ENCODE results near the gene NARS2.
"Not testable (repeated sequence)": the region's sequence is repeated elsewhere in the genome, so short reads cannot be mapped to it uniquely, and the experiment has no call there.

Gene NARS2

GRCh38 chr11:78540256-78540655 is 34.4 kb downstream of the NARS2 start:
- DNase-seq = no peak

- no peak for DNase-seq
Observed at GRCh38 chr11:78539506-78539905, 35.2 kb downstream of the NARS2 start.

GRCh38 chr11:78536933-78537332 is 37.7 kb downstream of the NARS2 start:
- DNase-seq = no peak

GRCh38 chr11:78535920-78536319 is 38.7 kb downstream of the NARS2 start:
- DNase-seq = no peak

DNA sequence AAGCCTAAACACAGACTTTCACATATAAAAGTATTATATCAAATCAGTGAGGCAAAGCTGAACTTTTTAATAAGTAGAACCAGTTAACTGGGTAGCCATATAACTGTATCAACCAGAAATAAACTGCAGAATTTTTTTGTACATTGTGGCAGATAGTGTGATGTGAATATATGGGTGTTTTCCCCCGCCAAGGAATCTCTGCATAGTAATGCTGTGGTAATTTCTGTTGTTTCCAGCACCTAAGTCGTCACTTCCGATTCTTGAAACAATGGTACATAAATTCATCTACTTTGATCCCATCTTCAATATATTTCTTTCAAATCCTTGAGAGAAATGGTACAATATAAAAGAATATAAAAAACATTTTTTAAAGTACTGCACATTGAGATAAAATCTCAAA is 39.6 kb downstream of the NARS2 start:
- no peak for DNase-seq

DNA sequence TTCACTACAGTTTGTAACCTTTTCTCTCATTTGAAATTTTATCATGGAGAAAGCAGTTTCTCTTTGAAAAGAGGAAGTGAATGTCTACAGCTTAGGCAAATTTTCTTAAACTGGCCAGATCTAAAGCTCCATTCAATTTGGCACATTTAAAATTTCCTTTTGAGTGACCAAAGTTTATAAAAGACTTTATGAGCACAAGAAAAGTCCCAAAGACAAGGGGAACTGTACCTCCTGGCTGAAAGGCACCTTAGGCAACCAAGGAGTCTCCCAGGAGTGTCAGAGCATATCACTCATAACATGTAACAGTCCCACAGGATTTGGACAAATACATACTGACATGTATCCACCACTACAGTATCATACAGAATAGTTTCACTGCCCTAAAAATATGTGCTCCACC is 41.3 kb downstream of the NARS2 start:
- DNase-seq = no peak

DNA sequence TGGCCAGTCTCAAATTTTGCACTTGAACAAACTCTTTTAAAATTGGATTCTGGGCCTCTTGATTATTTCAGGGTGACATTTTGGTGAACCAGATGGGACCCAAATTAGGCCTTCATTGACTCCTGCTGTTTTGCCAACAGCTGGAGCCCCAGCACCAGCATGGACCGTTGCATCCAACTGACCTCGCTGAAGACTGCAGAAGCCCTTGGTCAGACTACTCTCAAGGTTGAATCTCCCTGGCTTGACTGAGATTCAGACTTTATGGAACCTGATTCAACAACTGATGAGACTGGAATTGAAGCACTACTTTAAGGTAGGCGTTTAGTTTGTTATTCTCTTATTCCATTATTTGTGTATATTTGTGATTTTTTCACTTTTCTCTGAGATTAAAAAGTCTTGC is 41.7 kb downstream of the NARS2 start:
- no peak for DNase-seq

DNA sequence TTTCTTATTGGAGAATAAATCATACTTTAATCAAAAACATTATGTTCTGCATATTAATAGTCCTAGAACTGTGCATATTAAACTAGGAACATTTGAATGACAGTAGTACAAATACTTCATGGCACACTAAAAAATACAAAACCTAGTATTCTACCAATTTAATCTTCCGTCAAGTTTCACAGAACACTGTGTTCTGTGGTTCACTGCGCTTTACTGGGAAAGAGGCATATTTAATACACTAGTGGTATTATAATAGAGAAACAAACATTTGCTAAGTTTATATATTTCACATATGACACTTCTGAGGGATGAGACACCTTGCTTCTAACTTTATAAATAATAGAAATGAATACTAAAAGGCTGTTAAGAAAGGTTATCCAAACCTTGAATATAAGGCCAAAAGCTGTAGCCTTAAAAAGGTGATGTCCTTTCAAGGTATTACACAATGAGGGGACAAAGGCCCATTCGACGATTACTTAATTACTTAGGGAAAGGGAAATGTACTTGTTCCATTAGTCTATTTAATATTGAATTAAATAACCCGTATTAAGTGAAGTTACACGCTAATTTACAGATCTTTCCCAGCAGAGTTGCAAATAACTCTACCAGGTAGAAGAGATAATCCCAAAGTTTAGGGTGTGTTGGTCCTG is 48.0 kb downstream of the NARS2 start:
- DNase-seq = no peak

DNA sequence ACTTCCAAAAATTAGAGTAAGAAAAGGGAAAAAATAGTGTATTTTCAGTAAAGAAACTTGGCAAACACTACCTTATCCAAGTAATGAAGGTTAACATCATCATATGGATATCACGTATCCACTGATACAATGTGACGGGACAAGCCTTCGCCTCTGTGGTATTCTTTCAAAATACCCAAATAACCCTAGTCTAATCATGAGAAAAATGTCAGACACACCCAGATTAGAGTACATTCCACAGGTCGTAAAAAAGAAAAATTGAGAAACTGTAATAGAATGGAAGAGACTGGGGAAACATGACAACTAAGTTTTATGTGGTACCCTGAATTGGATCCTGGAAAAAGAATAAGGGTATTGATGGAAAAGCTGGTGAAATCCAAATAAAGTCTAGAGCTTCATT is 48.9 kb downstream of the NARS2 start:
- no peak for DNase-seq

- no peak for DNase-seq
Observed at GRCh38 chr11:78520230-78520629, 54.4 kb downstream of the NARS2 start.

GRCh38 chr11:78516281-78516680 is 58.4 kb downstream of the NARS2 start:
- DNase-seq = peak; percentile 50

DNA sequence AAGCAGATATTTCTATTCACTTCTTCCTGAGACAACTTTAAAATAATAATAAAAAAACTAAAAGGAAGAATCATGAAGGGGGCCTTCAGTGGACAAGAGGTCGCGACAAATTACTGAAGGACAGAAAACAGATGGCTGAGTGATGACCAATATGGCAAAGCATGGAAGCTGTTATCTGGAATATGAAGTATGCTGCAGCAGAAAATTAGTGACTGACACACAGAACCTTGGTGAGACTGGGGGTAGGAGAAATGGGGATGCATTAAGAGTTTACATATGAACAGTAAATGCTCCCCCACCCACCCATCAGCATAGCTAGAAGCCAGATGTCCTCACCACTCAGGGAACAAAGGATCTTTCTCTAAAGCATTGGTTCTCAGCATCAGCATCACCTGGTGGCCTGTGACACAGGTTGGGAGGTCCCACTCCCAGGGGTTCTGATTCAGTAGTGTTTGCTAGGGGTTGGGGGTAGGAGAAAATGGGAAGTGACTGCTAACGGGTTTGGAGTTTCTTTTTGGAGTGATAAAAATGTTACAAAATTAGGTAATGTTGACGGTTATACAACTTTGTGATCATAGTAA is 59.7 kb downstream of the NARS2 start:
- peak; percentile 56 for DNase-seq

DNA sequence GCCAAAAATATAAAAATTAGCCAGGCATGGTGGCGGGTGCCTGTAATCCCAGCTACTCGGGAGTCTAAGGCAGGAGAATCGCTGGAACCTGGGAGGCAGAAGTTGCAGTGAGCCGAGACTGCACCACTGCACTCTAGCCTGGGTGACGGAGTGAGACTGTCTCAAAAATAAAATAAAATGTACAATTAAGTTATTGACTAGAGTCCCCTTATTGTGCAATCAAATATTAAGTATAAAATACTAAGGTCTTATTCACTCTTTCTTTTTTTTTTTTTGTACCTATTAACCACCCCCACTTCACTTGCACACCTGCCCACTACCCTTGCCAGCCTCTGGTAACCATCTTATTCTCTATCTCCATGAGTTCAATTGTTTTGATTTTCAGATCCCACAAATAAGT is 61.6 kb downstream of the NARS2 start:
- DNase-seq = not testable (repeated sequence)

DNA sequence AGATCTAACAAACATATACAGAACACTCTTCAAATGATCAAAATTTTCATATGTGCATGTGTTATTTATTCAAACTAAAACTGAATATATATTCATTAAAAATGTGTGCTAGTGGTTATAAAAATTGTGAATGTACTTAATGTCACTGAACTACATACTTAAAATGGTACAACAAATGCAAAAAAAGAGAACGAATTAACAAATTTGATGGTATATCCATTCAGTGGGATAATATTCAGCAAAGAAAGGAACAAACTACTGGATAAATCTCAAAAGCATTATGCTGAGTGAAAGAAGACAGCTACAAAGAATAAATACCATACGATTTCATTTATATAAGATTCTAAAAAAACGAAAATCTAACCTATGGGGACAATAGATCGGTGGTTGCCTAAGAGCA is 64.1 kb downstream of the NARS2 start:
- DNase-seq = no peak

DNA sequence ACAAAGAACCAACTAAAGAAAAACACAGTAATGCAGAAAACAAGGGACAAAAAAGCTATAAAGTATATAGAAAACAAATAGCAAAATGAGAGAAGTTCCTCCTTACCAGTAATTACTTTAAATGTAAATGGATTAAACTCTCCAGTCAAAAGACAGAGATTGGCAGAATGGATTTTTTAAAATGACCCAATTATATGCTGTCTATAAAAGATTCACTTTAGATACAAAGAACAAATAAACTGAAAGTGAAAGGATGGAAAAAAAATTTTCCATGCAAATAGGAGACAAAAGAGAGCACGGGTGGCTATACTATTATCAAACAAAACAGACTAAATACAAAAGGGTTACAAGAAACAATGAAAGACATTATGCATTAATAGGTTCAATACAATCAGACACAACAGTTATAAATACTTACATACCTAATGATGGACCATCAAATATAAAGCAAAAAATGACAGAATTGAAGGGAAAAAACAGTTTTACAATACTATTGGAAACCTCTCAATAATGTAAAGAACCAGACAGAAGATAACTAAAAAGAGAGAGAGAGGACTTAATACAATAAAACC is 64.6 kb downstream of the NARS2 start:
- DNase-seq = no peak

GRCh38 chr11:78504708-78505107 is 70.0 kb downstream of the NARS2 start:
- DNase-seq = no peak

- DNase-seq = no peak
Observed at GRCh38 chr11:78504181-78504580, 70.5 kb downstream of the NARS2 start.

DNA sequence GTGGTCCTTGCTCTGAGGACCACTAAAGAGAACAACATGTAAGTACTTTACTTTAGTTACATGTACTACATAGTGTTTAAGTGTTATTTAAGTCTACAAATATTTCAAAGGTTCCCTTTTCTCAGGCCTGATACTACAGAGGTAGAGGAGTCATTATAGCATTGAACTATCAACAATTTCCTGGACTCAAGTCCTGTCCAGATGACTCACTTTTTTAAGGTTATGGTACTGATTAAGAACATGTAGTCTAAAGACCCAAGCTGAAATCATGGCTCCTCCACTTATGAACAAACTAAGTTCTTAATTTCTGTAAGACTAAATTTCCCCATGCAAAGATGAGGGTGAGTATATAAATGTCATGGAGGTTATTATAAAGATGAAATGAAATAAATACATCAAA is 74.7 kb downstream of the NARS2 start:
- DNase-seq = no peak

- no peak for DNase-seq
Observed at GRCh38 chr11:78497293-78497692, 77.4 kb downstream of the NARS2 start.

DNA sequence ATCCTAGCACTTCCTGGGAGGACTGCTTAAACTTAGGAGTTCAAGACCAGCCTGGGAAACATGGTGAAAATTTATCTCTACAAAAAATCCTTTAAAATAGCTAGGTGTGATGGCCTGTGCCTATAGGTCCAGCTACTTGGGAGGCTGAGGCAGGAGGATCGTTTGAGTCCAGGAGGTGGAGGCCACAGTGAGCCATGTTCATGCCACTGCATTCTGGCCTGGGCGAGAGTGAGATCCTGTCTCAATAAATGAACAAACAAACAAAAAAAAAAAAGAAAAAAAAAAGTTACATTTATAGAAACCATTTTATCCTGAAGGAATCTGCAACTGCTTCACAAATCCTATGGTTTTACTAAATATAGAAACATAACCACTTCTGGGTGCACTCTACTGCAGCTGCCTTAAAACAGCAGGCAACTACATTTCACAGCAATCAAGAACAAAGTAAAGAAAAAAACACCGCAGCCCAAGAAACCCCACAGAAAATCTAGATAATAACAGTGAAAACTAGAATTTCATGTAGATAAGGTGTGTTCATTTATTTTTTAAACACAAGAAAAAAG is 81.2 kb downstream of the NARS2 start:
- no peak for DNase-seq

DNA sequence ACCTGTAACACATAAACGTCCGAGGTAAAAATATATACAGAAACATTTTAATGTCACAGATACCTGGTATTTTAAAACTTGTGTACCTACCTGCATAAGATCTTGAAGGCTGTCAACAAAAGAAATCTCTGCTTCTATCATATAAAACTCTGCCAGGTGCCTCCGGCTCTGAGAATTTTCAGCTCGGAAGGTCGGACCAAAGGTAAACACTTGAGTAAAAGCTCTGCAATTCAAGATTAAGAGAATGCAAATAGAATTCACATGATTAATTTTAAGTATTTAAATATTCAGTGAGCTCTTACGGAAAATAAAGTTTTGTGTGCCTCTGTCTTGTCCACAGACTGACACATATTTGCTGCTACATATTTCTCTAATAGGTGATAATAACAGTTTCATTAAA is 81.7 kb downstream of the NARS2 start:
- no peak for DNase-seq

GRCh38 chr11:78489184-78489583 is 85.5 kb downstream of the NARS2 start:
- DNase-seq = no peak

DNA sequence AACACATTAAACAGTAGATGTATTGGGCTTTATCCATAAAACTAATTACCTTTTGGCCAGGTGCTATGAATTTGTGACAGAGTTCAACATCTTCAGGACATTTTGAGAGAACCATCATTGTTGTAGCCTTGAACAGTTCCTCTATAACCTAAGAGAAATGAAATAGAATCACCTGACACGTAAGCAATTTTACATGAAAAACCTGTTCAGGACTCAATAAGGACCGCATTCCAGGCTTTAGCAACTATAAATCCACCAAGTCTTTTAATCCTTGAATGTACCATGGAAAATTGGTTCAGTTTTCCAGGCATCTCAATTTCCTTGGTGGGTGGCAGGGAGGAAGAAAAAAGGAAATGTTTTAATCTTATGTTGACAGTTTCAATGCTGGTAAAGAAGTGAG is 96.1 kb downstream of the NARS2 start:
- DNase-seq = no peak

DNA sequence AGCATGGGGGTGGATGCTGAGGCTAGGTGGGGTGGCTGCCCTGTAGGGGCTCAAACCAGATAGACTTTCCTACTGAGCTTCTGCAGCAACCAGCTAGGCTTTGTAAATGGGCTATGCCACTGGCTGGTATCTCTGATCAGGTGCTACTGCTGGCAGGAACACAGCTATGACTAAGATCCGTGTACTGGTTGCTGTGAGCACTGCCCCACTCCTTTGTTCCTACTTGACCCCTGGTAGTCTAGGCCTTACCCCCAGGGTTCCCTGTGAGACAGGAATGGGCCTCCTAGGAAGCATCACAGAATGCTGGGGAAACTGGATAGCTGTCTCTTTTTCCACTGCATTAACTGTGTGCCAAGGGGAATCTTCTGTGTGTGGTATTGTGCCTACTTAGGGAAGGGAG is 98.6 kb downstream of the NARS2 start:
- DNase-seq = peak; percentile 87

DNA sequence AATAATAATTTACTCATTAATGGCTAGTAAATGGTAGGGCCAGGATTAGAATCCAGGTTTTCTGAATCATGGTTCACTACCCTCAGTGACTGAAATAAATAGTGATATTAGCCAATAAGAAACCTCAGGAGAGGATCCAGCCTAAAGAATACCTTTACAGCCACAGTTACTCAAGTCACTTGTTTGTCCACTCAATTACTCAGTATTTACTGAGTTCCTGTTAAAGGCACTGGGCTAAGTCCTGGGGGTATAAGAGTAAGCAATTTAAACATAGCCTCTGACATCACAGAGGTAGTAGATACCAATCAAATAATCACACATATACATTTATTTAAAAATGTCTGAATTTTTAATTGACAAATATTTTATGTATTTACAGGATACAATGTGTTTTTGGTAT is 100.2 kb downstream of the NARS2 start:
- DNase-seq = no peak

Data from NCI-H146 (cell line).